ENCODE measurements around the gene ADAM33. TPM values are rescaled to one million over a fixed set of nuclear protein-coding genes. Genes with fewer than 3 reads are reported as not detected.

ADAM33 gene
- total RNA-seq, 1 experiment from 2014 or later = not detected

GRCh38 chr20:3632311-3633004, 49.4 kb downstream of the ADAM33 start:
- no peaks in the 10 kb centered on the region for H3K9me3 ChIP-seq (ENCODE audit: insufficient read depth, low read depth)
- intact Hi-C loops (cut with micrococcal nuclease; ENCODE audit: unreplicated experiment) = loop anchor here (10.0 kb wide), 1 partner anchor 68 kb away; no protein-coding TSS in a partner anchor
- no peaks in the 10 kb centered on the region for H3K4me1 ChIP-seq (replicated peaks; ENCODE audit: insufficient read depth)
- no TSS peak for BruUV-seq (replicated peaks)
- CTCF ChIA-PET = interaction anchor here (0.7 kb wide), 1 partner anchor 38 kb away, joined by 3 read pairs; no protein-coding TSS in a partner anchor
- H3K9me2 ChIP-seq (ENCODE audit: insufficient read depth) = no peaks in the 10 kb centered on the region
- no peak overlapping the region for H3K4me3 ChIP-seq
- DNase-seq = no peak
- H4K20me1 ChIP-seq (ENCODE audit: insufficient read depth) = no peaks in the 10 kb centered on the region
- TF ChIP-seq EZH2 (IDR thresholded peaks at IDR 0.05; ENCODE audit: low read depth) = no peak
- no peak for TF ChIP-seq CTCF (conservative IDR thresholded peaks at IDR 0.05)
- POLR2A ChIA-PET (ENCODE audit: unreplicated experiment) = no interaction called here
- H3K79me2 ChIP-seq (ENCODE audit: low read depth) = no peaks in the 10 kb centered on the region
- no peaks in the 10 kb centered on the region for H3K27me3 ChIP-seq (ENCODE audit: insufficient read depth, low read depth)
- no peak overlapping the region for H3K27ac ChIP-seq
- H3K36me3 ChIP-seq (ENCODE audit: low read depth) = no peaks in the 10 kb centered on the region
- H3K4me2 ChIP-seq = no peak overlapping the region
- H2AFZ ChIP-seq = no peak overlapping the region
- no peaks in the 10 kb centered on the region for H3F3A ChIP-seq (ENCODE audit: insufficient read depth, low read depth)

GRCh38 chr20:3631534-3631933, 50.3 kb downstream of the ADAM33 start:
- Histone ChIP-seq H3F3A (ENCODE audit: insufficient read depth, low read depth) (no peaks in the 10 kb centered on the region), H3K4me3 (no peak overlapping the region), H3K27me3 (ENCODE audit: insufficient read depth, low read depth) (no peaks in the 10 kb centered on the region), H4K20me1 (ENCODE audit: insufficient read depth) (no peaks in the 10 kb centered on the region), H2AFZ (no peak overlapping the region), H3K9me2 (ENCODE audit: insufficient read depth) (no peaks in the 10 kb centered on the region), H3K9me3 (ENCODE audit: insufficient read depth, low read depth) (no peaks in the 10 kb centered on the region), H3K79me2 (ENCODE audit: low read depth) (no peaks in the 10 kb centered on the region), H3K4me2 (no peak overlapping the region), H3K4me1 (replicated peaks; ENCODE audit: insufficient read depth) (no peaks in the 10 kb centered on the region), H3K27ac (no peak overlapping the region), H3K36me3 (ENCODE audit: low read depth) (no peaks in the 10 kb centered on the region)
- ChIA-PET POLR2A (ENCODE audit: unreplicated experiment) (interaction anchor here (0.7 kb wide), 1 partner anchor 35 kb away, joined by 3 read pairs; no protein-coding TSS in a partner anchor), CTCF (no interaction called here)
- no peak for DNase-seq
- no TSS peak for BruUV-seq (replicated peaks)
- no peak for TF ChIP-seq EZH2 (IDR thresholded peaks at IDR 0.05; ENCODE audit: low read depth)
- no peak for TF ChIP-seq CTCF (conservative IDR thresholded peaks at IDR 0.05)
- intact Hi-C loops (cut with micrococcal nuclease; ENCODE audit: unreplicated experiment) = loop anchor here (10.0 kb wide), 1 partner anchor 67 kb away; no protein-coding TSS in a partner anchor

GRCh38 chr20:3630429-3630828, 51.4 kb downstream of the ADAM33 start:
- no peaks in the 10 kb centered on the region for H3K9me3 ChIP-seq (ENCODE audit: insufficient read depth, low read depth)
- POLR2A ChIA-PET (ENCODE audit: unreplicated experiment) = no interaction called here
- CTCF ChIA-PET = interaction anchor here (0.6 kb wide), 5 partner anchors 40 to 336 kb away, joined by 3 to 11 read pairs (median 4); no protein-coding TSS in a partner anchor
- no peak overlapping the region for H3K4me2 ChIP-seq
- no peaks in the 10 kb centered on the region for H3F3A ChIP-seq (ENCODE audit: insufficient read depth, low read depth)
- no peak for DNase-seq
- intact Hi-C loops (cut with micrococcal nuclease; ENCODE audit: unreplicated experiment) = loop anchor here (10.0 kb wide), 1 partner anchor 66 kb away; no protein-coding TSS in a partner anchor
- no peak overlapping the region for H3K4me3 ChIP-seq
- H4K20me1 ChIP-seq (ENCODE audit: insufficient read depth) = no peaks in the 10 kb centered on the region
- H3K79me2 ChIP-seq (ENCODE audit: low read depth) = no peaks in the 10 kb centered on the region
- BruUV-seq (replicated peaks) = no TSS peak
- no peaks in the 10 kb centered on the region for H3K4me1 ChIP-seq (replicated peaks; ENCODE audit: insufficient read depth)
- no peaks in the 10 kb centered on the region for H3K36me3 ChIP-seq (ENCODE audit: low read depth)
- H3K27me3 ChIP-seq (ENCODE audit: insufficient read depth, low read depth) = no peaks in the 10 kb centered on the region
- H3K27ac ChIP-seq = no peak overlapping the region
- H3K9me2 ChIP-seq (ENCODE audit: insufficient read depth) = no peaks in the 10 kb centered on the region
- no peak for TF ChIP-seq CTCF (conservative IDR thresholded peaks at IDR 0.05)
- H2AFZ ChIP-seq = no peak overlapping the region
